Regular cardiac myocyte (primary cell): ENCODE measurements around the gene SYT10. TPM values are rescaled to one million over a fixed set of nuclear protein-coding genes. Genes with fewer than 3 reads are reported as not detected.

Experiments used
- total RNA-seq: library from RNA; depleted of rRNA; stranded (reverse); fragments of >200 nt; gene quantifications from 2 replicates; pipeline ENCODE4 v1.2.3, GENCODE V29; 2014

The SYT10 gene, protein sequence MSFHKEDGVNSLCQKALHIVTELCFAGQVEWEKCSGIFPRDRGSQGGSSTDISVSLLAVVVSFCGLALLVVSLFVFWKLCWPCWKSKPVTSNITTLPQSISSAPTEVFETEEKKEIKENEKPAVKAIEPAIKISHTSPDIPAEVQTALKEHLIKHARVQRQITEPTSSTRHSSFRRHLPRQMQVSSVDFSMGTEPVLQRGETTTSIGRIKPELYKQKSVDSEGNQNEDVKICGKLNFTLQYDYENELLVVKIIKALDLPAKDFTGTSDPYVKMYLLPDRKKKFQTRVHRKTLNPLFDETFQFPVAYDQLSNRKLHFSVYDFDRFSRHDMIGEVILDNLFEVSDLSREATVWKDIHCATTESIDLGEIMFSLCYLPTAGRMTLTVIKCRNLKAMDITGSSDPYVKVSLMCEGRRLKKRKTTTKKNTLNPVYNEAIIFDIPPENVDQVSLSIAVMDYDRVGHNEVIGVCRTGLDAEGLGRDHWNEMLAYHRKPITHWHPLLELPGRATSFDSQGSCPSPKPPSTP
- total RNA-seq, result not detected in 2 replicates

DNA sequence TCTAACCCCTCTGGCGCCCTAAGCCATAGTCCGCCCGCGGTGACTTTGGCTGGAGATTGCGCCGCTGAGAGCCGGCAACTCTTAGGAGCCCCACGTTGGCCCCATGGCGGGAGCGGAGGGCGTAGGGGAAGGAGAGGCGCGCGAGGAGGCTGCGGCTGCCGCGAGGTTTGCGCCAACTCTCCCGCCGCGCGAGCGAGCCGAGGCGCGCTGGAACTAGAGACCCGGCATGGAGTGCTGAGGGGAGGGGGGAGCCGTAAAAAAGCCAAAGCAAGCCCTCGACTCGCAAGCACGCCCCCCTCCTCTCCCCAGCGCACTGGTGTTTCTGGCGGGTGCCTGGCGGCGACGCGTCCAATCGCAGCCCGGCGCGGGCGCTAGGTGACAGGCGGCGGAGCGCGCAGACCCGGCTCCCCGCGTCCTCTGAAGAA is at the start of gene SYT10:
Gene SYT10, minus strand, starts transcription at position 233 of the 425 bp plus-strand sequence. CDS start 297 bp downstream, outside the sequence.

